Stimulated activated CD4-positive, alpha-beta T cell treated with anti-CD3 and anti-CD28 coated beads, TNF-alpha, amount 100 ng/mL, for 48 hours (primary cell): ENCODE data around the gene AHRR.

Experiments
- DNase-seq, 3 donors: peaks; one replicate each; pipeline ENCODE4 v3.0.0-alpha.2; 2020; ENCODE audit warnings: low read depth in 3 of 3

Gene AHRR

DNA sequence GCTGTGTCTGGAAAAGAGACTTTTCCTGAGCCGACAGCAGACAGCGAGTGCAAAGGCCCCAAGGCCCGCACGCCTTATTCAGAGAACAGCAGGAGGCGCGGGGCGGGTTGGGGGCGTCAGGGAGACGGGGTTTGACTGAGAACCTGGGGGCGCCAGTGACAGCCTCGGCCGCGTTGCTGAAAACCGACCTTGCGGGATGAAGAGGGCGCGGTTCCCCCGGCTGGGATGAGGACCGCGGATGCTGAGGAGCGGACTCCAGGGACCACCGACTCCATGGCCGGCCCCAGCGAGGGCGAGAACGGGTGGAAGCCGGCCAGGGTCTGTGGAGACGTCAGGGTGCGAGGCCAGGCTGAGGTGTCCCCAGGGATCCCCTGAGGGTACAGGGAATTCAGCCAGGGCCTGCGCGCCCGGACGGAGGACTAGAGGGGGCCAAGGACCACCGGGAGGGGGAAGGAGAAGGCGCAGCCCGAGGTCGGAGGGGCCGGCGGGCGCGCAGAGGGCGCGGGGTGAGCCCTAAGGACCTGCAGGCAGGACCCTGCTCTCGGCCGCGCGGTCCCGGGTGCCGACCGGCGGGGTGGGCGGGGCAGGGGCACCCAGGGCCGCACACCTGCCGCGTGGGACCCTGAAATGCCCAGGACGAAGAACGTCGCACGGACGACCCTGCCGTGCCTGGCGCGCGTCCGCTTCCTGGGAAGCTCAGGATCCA, 837 bp upstream of the AHRR start:
- no peak for DNase-seq

DNA sequence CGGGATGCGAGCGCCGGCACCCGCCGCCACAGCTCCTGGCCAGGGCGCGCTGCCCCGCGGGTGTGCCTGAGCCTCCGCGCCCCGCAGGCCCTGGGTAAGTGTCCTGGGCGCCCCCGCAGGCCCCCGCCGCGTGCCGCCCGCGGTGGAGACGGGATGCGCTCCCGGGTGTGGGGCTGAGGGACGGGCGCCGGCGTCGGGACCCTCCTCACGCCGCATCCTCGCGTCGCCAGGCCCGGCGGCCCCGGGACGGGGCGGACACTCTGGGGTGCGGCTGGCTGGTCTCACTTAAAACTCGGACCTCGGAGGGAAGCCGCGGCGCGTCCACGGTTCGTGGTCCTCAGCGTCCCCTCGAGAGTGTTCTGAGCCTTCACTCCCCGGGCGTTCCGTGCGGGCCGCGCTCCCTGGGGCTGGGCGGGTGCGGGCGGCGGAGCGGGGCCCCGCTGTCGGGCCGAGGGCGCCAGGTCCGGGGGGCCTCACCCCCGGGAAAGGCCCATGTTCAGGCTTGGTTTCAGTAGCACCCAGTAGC, 275 bp downstream of the AHRR start:
- no peak for DNase-seq

GRCh38 chr5:322281-322941, 897 bp downstream of the AHRR start:
- DNase-seq = no peak

GRCh38 chr5:322942-323879, 1.7 kb downstream of the AHRR start:
- DNase-seq = no peak

- no peak for DNase-seq
These were observed 3.5 kb downstream of the AHRR start for GRCh38 chr5:324736-325612.

DNA sequence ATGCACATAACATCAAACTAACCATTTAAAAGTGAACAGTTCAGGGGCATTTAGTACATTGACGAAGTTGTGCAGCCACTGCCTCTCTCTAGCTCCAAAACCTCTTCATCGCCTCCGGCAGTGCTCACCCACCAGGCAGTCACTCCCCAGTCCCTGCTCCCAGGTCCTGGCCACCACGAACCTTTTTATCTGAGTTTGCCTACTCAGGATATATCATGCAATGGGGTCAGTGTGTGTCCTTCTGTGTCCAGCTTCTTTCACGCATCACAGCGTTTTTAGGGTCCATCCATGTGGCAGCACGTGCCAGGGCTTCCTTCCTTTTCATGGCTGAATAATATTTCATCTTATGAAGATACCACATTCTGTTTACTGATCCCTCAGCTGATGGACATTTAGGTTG, 4.6 kb downstream of the AHRR start:
- no peak for DNase-seq

DNA sequence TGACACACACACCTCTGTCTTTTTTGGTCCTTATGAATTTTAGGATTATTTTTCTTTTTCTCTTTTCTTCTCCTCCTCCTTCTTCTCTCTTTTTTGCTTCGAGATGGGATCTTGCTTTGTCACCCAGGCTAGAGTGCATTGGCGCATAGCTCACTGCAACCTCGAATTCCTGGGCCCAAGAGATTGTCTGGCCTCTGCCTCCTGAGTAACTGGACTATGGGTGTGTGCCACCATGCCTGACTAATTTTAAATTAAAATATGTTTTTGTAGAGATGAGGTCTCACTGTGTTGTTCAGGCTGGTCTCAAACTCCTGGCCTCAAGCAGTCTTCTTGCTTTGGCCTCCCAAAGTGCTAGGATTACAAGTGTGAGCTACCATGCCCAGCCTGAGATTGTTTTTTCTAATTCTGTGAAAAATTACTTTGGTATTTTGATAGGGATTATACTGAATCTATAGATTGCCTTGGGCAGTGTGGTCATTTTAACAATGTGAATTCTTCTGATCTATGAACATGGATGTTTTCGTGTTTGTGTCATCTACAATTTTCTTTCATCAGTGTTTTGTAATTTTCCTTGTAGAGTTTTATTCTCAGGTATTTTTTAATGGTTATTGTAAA, 7.7 kb downstream of the AHRR start:
- DNase-seq = no peak

DNA sequence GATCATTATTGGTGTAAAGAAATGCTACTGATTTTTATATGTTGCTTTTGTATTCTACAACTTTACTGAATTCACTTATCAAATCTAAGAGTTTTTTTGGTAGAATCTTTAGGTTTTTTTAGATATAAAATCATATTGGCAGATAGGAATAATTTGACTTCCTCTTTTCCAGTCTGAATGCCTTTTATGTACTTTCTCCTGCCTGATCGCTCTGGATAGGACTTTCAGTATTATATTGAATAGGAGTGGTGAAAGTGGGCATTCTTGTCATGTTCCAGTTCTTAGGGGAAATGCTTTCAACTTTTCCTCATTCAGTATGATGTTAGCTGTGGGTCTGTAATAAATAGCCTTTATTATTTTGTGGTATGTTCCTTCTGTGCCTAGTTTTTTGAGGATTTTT, 8.3 kb downstream of the AHRR start:
- no peak for DNase-seq

GRCh38 chr5:332843-333242, 11.3 kb downstream of the AHRR start:
- DNase-seq = peak in 2 of 3 donors; percentile 25 to 32

DNA sequence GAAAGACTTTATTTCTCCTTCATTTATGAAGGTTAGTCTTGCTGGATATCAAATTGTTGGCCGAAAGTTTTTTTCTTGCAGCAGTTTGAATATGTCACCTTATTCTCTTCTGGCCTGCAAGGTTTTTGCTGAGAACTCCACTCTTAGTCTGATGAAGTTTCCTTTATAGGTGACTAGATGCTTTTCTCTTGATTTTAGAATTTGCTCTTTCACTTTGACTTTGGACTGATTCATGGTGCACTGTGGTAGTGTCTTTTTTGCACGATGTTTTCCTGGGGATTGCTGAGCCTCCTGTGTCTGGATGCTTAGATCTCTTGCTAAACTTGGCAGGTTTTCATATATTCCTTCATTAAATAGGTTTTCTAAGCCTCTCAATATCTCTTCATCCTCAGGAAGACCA, 12.4 kb downstream of the AHRR start:
- no peak for DNase-seq

DNA sequence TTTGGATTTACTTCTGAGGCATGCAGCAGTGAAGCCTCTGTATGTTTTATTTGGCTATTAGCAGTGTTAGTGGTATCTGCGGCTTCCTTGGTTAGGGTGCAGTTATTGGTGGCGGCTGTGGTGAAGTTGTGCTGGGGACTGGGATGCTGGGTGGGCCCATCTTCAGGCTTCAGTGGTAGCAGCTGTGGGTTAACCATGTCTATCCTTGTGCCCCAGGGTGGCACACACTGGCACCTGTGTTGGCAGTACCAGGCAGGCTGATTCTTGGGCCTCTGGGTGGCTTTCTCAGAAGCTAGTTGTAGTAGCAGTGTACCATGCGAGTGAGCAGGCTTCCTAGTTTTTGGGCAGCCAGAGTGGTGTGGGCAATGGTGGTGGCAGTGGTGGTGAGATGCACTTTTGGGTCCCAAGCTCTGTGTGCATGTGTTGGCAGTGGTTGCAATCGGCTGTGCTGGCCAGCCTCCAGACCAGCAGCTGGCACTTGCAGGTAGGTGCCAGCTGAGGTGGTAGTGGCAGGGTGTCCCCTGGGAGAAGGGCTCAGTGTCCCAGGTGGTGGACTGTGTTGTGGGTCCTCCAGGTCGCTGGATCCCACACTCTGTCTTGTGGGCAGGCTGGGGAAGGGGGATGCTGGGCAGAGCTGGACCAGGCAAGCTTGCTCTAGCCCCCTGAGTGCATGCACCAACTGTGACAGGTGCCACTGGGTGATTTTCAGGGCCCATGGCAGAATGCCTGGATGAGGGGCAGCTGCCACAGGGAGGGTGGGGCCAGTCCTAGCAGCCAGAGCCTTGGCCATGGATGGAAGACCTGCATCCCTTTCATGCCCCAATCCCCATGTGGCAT, 13.6 kb downstream of the AHRR start:
- no peak for DNase-seq

GRCh38 chr5:335740-336038, 14.2 kb downstream of the AHRR start:
- DNase-seq = no peak

DNA sequence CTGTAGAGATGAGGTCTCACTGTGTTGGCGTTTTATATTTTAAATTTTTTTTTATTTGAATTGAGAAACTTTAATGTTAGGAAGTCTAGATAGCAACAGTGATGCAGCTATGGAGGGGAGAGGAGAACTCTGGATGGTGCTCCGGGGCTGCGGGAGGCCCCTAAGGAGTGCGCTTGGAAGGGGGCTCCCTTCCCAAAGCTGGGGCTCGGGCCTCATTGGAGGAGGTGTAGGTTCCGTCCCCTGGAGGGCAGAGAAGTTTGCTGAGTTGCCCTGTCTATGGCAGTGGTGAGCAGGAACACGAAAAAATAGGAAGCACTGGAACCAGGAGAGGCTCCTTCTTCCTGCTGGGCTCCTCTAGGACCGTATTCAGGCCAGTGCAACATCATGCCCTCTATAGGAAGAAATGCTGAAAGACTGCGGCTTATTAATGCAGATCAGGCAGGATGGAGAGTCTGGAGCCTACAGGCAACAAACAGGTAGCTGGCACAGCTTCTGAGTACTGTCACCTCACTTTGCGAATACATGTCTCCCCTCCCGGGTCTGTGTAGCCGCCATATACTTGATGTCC, 16.1 kb downstream of the AHRR start:
- DNase-seq = no peak

- no peak for DNase-seq
These were observed 21.3 kb downstream of the AHRR start for GRCh38 chr5:342501-343460.

- peak in 1 of 3 donors; percentile 15 for DNase-seq
These were observed 22.2 kb downstream of the AHRR start for GRCh38 chr5:343461-344401.

- no peak for DNase-seq
These were observed 23.2 kb downstream of the AHRR start for GRCh38 chr5:344668-345067.

GRCh38 chr5:345404-346195, 24.1 kb downstream of the AHRR start:
- DNase-seq = no peak
